OCI-LY7 (cell line): Measurements from ENCODE around the gene PTGES3L.

Experiments used
- EZH2phosphoT487 ChIP-seq: fragments of 200-600 bp; sonication (generic); IDR thresholded peaks from 2 replicates; pipeline ENCODE4 v1.6.1; 2018; ENCODE audit warnings: low read depth, borderline replicate concordance, mild to moderate bottlenecking, mixed run types, antibody characterized with exemption, low read length, moderate library complexity, mixed read lengths
- TF ChIP-seq, protein P1 (sequence below): fragments of 200-600 bp; sonication (generic); conservative IDR thresholded peaks from 2 replicates; pipeline ENCODE4 v1.5.1; 2014; ENCODE audit warnings: mild to moderate bottlenecking, antibody characterized with exemption, low read length, moderate library complexity, mixed read lengths

DNA sequence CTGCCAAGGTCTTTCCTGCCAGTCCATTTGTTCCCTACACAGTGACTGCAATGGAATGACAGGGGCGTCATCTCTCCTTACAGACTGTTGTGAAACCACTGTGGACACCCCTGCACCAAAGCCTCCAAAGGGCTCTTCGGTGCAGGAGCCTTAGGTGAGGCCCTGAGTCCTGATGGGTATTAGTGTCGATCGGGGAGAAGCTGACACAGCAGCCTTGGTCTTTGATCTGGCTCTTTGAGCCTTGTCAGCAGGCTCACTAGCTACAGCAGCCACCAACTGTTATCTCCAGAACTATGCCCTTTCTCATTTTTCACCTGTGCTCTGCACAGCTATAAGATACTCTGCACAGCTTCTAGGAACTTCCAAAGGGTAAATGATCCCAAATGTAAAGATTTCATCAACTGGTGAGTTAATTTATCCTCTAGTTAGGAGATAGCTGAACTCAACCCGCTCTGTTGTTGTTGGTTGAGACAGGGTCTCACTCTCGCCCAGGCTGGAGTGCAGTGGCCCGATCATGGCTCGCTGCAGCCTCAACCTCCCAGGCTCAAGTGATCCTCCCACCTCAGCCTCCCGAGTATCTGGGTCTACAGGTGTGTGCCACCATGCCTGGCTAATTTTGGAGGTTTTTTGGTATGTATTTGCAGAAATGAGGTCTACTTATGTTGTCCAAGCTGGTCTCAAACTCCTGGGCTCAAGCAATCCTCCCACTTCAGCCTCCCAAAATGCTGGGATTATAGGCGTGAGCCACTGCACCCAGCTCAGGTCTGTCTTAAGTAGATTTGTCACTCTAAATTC, 59.6 kb downstream of the PTGES3L start:
- TF ChIP-seq, protein P1, sequence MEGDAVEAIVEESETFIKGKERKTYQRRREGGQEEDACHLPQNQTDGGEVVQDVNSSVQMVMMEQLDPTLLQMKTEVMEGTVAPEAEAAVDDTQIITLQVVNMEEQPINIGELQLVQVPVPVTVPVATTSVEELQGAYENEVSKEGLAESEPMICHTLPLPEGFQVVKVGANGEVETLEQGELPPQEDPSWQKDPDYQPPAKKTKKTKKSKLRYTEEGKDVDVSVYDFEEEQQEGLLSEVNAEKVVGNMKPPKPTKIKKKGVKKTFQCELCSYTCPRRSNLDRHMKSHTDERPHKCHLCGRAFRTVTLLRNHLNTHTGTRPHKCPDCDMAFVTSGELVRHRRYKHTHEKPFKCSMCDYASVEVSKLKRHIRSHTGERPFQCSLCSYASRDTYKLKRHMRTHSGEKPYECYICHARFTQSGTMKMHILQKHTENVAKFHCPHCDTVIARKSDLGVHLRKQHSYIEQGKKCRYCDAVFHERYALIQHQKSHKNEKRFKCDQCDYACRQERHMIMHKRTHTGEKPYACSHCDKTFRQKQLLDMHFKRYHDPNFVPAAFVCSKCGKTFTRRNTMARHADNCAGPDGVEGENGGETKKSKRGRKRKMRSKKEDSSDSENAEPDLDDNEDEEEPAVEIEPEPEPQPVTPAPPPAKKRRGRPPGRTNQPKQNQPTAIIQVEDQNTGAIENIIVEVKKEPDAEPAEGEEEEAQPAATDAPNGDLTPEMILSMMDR = no peak
- no peak for TF ChIP-seq EZH2phosphoT487
